ENCODE results near the gene ARFGAP3. TPM values are rescaled to one million over a fixed set of nuclear protein-coding genes. Genes with fewer than 3 reads are reported as not detected.

Gene ARFGAP3
- total RNA-seq, 1 experiment from 2014 or later = 20.5 TPM

- DNase-seq (ENCODE audit: low spot score) = no peak
- in situ Hi-C loops (cut with HindIII; ENCODE audit: low sequenced_read_pairs) = no loop called here
Measured at GRCh38 chr22:42887120-42887519, 30.0 kb upstream of the ARFGAP3 start.

- DNase-seq (ENCODE audit: low spot score) = no peak
- in situ Hi-C loops (cut with HindIII; ENCODE audit: low sequenced_read_pairs) = no loop called here
Measured at GRCh38 chr22:42885446-42885845, 28.4 kb upstream of the ARFGAP3 start.

- in situ Hi-C loops (cut with HindIII; ENCODE audit: low sequenced_read_pairs) = no loop called here
- peak; percentile 47 for DNase-seq (ENCODE audit: low spot score)
Measured at GRCh38 chr22:42884616-42885375, 27.7 kb upstream of the ARFGAP3 start.

DNA sequence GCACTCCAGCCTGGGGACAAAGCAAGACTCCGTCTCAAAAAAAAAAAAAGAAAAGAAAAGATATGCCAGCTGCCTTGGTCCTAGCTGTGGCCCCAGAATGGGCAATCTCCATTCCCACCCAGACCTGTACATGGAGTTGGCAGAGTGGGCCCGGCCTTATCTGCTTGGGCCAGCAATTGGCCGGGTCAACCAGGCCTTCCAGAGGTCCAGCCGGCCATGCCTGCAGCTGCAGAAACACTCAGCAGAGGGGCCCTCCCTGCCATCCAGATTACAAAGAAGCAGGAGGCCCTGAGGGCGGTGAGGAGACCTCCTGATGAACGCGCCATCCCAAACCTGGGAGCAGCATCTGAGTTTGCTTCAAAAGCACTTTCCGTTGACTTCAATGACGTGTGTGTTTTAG is 26.9 kb upstream of the ARFGAP3 start:
- in situ Hi-C loops (cut with HindIII; ENCODE audit: low sequenced_read_pairs) = no loop called here
- DNase-seq (ENCODE audit: low spot score) = no peak

GRCh38 chr22:42883121-42883520 is 26.0 kb upstream of the ARFGAP3 start:
- DNase-seq (ENCODE audit: low spot score) = no peak
- in situ Hi-C loops (cut with HindIII; ENCODE audit: low sequenced_read_pairs) = no loop called here

DNA sequence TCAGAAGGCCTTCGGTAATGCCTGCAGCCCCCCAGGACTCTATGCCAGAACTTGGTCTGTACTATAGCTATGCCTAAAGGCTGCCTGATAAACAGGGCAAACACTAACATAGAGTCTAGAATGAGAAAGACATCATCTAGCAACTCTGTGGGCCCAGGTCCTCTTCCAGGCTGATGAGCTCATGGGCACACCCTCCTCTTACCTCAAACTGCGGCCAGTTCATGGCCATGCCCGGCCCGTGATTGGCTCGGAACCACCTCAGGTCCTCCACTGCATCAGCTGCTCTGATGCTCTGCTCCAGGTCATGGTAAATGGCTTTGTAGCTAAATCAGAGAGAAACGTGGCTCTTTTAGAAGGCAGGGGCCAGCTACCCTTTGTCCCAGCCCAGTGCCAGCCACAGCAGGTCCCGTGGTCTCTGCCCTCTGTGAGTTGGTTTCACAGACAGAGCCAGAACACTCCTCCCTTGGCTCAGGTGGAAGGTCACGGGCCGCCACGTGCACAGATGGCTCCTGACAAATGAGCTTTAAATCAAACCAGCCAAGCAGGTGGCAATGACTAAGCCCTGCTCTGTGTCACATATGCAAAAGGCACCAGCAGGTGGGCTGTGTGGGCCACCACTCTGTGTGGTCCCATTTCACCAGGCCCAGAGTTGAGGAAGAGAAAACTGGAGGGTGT is 25.0 kb upstream of the ARFGAP3 start:
- in situ Hi-C loops (cut with HindIII; ENCODE audit: low sequenced_read_pairs) = no loop called here

GRCh38 chr22:42881298-42881697 is 24.2 kb upstream of the ARFGAP3 start:
- DNase-seq (ENCODE audit: low spot score) = no peak
- in situ Hi-C loops (cut with HindIII; ENCODE audit: low sequenced_read_pairs) = no loop called here

More for the DNA sequence above, 25.0 kb upstream of the ARFGAP3 start:
- peak; percentile 87 for DNase-seq (ENCODE audit: low spot score)

GRCh38 chr22:42880815-42881214 is 23.7 kb upstream of the ARFGAP3 start:
- no peak for DNase-seq (ENCODE audit: low spot score)
- in situ Hi-C loops (cut with HindIII; ENCODE audit: low sequenced_read_pairs) = no loop called here

GRCh38 chr22:42879371-42880021 is 22.4 kb upstream of the ARFGAP3 start:
- in situ Hi-C loops (cut with HindIII; ENCODE audit: low sequenced_read_pairs) = no loop called here
- no peak for DNase-seq (ENCODE audit: low spot score)

DNA sequence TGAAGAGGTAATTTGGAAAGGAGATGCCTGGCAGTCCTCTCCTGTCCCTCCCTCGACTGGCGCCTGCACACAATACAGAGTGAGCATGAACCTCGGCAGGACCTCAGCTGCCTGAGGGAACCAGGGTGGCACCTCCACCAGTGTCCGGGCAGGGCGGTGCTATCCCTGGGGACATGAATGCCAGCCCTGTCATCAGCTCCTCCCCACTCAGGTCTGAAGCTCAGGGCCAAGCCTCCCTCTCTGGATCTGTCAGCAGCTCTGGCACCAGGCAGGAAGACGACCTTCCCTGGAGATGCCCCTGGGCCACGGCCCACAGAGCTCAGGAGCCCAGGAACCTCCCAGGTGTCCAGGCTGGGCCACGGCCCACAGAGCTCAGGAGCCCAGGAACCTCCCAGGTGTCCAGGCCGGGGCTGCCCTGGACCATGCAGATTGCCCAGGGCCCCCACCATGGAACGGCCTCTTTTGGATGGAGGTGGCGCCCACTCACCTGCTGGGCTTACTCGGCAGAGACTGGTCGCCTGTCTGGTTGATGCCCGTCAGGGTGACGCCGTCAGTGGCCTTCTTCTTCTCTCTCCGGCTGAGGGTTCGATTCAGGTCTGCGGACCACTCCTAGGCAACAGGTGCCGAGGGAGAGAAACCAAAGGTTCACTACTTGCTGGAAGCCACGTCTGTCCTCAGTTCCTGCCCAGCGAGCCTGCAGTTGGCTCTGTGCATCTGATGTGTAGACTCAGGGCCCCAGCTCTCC is 21.7 kb upstream of the ARFGAP3 start:
- no peak for DNase-seq (ENCODE audit: low spot score)
- in situ Hi-C loops (cut with HindIII; ENCODE audit: low sequenced_read_pairs) = no loop called here

- in situ Hi-C loops (cut with HindIII; ENCODE audit: low sequenced_read_pairs) = no loop called here
- DNase-seq (ENCODE audit: low spot score) = no peak
Measured at GRCh38 chr22:42877597-42878340, 20.7 kb upstream of the ARFGAP3 start.

DNA sequence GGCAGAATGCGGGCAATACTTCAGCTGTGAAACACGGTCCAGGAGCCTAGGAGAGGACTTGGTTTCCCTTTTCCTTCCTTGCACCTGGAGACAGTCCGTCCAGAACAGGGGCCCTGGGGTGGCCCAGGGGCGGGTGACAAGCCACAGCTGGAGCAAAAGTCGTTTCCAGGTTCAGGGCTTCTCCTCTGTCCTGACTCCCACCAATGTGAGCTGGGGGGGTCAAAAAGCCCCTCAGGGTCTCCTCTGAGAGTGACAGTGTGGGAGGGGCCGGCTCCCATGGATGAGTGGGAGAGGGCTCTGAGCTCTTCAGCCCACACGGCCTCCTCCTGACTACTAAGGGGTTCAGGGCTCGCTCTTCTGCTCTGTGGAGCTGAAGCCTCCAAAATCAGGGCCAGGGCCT is 20.1 kb upstream of the ARFGAP3 start:
- no peak for DNase-seq (ENCODE audit: low spot score)
- in situ Hi-C loops (cut with HindIII; ENCODE audit: low sequenced_read_pairs) = no loop called here

DNA sequence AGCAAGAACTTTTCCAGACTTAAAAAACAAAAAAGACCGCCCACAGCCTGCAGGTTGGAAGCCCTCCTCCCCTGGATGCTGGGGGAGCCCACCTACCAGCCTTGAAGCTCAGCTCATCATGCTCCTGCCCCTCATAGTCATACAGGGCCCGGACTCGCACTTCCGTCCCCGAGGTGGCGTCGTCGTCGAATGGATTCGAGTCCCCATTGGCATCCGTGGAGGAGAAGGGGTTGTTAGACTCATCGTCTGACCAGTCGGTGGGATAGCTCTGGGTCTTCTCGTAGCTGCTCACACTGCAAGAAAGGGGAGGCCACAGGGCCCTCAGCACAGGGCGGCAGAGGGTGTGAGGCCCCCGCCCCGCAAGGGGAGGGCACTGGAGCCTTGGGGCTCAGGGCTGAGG is 19.0 kb upstream of the ARFGAP3 start:
- no peak for DNase-seq (ENCODE audit: low spot score)
- in situ Hi-C loops (cut with HindIII; ENCODE audit: low sequenced_read_pairs) = no loop called here

GRCh38 chr22:42874010-42874409 is 16.9 kb upstream of the ARFGAP3 start:
- DNase-seq (ENCODE audit: low spot score) = no peak
- in situ Hi-C loops (cut with HindIII; ENCODE audit: low sequenced_read_pairs) = no loop called here

GRCh38 chr22:42873356-42873755 is 16.3 kb upstream of the ARFGAP3 start:
- no peak for DNase-seq (ENCODE audit: low spot score)
- in situ Hi-C loops (cut with HindIII; ENCODE audit: low sequenced_read_pairs) = no loop called here

- no peak for DNase-seq (ENCODE audit: low spot score)
- in situ Hi-C loops (cut with HindIII; ENCODE audit: low sequenced_read_pairs) = no loop called here
Measured at GRCh38 chr22:42872821-42873220, 15.7 kb upstream of the ARFGAP3 start.

- in situ Hi-C loops (cut with HindIII; ENCODE audit: low sequenced_read_pairs) = no loop called here
- DNase-seq (ENCODE audit: low spot score) = peak; percentile 66
Measured at GRCh38 chr22:42871146-42872050, 14.3 kb upstream of the ARFGAP3 start.

- in situ Hi-C loops (cut with HindIII; ENCODE audit: low sequenced_read_pairs) = no loop called here
- peak; percentile 50 for DNase-seq (ENCODE audit: low spot score)
Measured at GRCh38 chr22:42869888-42870480, 12.9 kb upstream of the ARFGAP3 start.

Measured in G401 (cell line).